Loucy (cell line): ENCODE results near the gene SP4.

Source experiments
- CTCF ChIP-seq: fragments of 200-600 bp; sonication (generic); conservative IDR thresholded peaks from 2 replicates; pipeline ENCODE4 v1.5.1; 2014; ENCODE audit warnings: mild to moderate bottlenecking, antibody characterized with exemption, low read length
- EZH2phosphoT487 ChIP-seq: fragments of 200-600 bp; IDR thresholded peaks from 2 replicates; pipeline ENCODE4 v1.6.1; 2018; ENCODE audit warnings: antibody characterized with exemption, mild to moderate bottlenecking, moderate library complexity, borderline replicate concordance

- TF ChIP-seq CTCF (no peak), EZH2phosphoT487 (no peak)
Observed at GRCh38 chr7:21413502-21413901, 14.4 kb upstream of the SP4 start.
